HG03558 (cell line): ENCODE results near the gene ABHD2.
"Not testable (repeated sequence)": the region's sequence is repeated elsewhere in the genome, so short reads cannot be mapped to it uniquely, and the experiment has no call there.

ENCODE experiments used
- ATAC-seq: cut with Tn5 transposase; IDR thresholded peaks from one replicate; pipeline ENCODE4 v1.9.1; 2021; ENCODE audit warnings: moderate number of reproducible peaks; ENCODE audit not compliant: unreplicated experiment; ENCODE audit errors: extremely low read depth

Gene ABHD2

DNA sequence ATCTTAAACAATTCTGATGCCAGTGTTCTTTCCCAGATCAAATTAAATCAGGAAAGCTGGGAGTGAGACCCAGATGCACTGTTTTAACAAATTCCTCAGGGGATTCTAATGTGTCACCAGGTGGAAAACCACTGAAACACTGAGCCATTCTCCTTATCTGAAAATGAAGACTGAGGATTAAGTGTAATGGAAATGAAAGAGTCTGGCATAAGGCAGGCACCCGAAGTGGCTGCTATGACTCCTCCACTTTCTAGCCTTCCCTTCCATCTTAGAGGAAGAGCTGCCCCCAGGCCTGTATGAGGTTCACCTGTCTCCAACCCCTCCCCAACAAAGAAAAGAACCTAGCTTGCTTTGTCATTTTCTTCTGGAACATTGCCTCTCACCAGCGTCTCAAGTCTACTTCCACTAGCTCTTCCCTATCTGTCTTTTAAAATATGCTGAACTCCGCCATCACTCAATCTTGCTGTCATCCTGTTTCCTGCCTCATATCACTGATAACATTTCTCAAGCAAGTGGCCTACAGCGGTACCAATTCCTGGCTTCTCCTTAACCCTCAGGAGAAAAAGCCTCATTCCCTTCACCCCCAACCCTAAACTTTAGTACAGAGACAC is 13.7 kb upstream of the ABHD2 start:
- ATAC-seq = no peak

DNA sequence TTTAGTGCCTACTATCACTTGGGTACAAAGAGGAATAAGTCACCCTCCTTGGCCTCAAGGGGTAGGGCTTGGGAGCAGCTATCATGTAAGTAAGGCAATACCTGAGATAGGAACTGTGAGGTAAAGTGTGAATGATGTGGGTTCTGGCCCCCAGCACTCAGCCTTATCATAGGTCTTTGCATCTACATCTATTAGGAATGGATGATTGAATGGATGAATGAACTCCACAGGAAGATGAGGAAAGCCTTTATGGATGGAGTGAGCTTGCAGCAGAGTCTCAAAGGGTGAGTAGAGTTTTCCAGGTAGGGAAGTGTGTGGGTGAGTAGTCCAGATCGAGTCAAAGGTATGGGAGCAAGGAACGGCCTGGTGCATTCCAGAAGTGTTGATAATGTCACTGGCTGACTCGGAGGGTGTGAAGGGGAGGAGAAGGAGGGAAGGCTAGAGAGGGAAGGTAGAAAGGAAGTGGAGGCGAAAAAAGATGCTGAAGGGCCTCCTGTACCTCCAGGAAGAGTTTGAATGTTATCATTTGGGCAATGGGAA is 13.1 kb upstream of the ABHD2 start:
- no peak for ATAC-seq

DNA sequence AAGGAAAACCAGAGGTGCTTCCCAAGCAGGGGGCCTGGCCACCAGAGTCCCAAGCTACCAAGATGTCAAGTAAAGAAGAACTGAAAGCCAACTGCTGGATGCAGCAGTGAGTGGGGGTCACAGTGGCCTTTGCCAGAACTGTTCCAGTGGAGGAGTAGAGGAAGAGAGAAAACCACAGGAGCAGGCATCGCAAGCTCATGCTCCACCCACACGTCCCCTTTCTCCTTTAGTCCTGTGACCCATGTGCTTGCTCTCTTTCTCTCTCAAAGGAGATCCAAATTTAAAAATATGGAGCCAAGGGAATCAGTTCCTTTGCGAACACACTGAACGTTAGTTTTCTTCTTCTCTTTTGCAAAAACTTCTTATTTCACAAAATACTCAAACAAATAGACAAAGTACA is 12.4 kb upstream of the ABHD2 start:
- ATAC-seq = no peak

DNA sequence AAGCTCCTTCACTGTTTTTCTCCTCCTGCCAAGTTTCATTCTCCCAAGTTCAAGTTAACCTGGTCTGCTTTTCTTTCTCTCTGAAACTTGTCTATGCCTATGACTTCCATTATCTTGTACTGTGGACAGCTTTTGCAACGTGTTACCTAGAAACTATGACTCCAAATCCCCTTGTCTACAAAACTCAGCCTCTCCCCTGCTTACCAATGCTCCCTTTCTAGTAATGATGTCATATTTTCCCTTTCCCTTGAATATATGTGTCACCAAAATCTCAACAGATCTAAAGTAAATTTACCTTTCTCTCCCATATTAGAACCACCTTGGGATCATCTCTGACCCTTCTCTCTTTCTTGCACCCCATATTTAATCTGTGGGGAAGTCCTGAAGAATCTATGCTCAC is 10.5 kb upstream of the ABHD2 start:
- ATAC-seq = no peak

- ATAC-seq = no peak
These were observed 9.1 kb upstream of the ABHD2 start for GRCh38 chr15:89078851-89079810.

DNA sequence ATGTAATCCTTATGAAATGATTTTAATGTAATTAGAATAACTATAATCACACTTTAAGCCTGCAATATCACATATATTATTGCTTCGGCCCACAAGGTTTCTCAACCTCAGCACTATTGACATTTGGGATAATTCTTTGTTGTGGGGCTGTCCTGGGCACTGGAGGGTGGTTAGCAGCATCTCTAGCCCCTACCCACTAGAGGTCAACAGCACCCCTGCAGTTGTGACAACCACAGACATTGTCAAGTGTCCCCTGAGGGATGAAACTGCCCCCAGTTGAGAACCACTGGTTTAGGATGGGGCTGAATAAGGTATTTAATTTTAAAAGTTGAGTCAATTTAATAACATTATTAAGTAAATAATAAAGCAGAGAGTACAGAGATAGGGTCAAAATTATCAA is 6.4 kb upstream of the ABHD2 start:
- no peak for ATAC-seq

DNA sequence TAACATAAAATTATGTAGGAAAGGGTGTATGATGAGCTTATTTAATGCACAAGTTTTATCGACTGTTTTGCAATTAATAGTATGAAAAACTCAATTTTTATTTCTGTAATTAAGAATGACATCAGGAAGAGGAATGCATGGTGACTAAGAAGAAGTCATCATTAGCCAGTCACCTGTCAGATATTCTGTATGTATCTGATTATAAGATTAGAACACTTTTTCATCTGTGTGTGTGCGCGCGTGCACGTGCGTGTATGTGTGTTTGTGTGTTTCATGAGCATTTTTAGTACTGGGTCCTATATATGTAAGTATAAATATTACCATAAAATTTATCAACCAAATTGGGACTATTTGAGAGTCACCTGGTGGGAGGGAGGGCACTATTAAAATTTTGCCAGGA is 5.0 kb upstream of the ABHD2 start:
- ATAC-seq = no peak

DNA sequence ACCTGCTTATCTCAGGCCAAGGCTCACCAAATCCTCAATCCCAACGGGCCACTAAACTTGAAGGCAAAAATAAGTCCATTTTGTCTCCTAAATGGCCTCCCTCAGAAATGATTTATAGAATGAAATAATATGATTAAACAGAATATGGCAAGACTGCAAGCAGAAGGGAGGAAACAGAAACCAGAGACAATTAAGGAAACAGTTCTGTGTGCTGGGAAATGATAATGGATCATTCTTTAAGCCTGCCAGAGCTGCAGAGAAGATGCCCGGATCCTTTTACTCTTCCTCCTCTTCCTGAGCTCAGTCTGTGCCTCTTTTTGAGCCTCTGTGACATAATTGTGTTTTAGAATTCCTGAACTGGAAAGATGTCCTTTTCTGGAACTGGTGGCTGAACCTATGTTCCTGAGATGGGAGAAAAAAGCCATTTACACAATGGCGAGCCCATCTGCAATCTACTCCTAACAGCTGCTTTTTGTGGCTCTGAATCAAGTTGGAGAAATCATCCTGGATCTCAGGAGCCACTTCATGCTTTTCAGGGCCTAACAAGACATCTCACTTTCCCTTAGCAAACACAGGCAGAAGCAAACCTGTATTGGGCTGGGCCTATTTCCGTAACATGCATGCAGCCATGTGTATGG is 2.8 kb upstream of the ABHD2 start:
- no peak for ATAC-seq

DNA sequence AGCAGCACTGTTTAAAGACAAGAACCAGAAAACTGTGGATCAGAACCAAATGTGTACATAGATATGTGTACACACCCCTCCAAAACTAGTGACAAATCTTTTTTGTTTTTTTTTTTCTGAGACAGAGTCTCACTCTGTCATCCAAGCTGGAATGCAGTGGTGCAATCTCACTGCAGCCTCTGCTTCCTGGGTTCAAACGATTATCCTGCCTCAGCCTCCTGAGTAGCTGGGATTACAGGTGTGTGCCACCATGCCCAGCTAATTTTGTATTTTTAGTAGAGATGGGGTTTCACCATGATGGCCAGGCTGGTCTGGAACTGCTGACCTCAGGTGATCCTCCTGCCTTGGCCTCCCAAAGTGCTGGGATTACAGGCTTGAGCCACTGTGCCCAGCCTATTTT is 2.3 kb upstream of the ABHD2 start:
- ATAC-seq = not testable (repeated sequence)

- not testable (repeated sequence) for ATAC-seq
These were observed 1.9 kb upstream of the ABHD2 start for GRCh38 chr15:89086390-89086789.

DNA sequence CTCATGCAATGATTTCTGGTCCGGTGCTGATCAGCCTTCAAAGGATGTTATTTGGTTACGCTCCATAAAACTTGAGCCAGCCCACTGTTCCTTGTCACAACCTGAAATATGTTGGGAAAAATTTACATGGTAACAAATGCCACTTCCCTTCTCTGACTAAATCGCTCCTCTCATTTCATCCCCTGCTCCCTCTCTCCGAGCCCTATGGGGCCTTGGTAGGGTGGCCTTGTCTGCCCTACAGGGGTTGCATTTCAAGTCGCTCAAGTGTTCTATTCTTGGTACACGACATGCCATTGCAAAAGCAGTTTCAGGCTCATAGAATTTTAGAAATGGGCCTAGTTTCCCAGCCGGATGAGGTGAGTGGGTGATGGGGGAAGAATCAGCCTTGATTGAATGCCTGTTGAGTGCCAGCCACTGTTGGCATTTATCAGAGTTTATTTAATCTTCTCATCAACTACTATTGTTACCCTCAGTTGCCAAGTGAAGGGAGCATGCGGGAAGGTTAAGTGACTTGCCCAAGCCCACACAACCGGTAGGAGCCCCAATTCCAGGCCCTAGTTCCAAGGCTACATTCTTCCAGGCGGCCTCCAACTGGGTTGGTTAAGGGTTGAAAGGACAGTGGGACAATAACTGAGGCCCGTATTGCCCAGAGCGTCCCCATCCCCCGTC is 961 bp upstream of the ABHD2 start:
- ATAC-seq = no peak

DNA sequence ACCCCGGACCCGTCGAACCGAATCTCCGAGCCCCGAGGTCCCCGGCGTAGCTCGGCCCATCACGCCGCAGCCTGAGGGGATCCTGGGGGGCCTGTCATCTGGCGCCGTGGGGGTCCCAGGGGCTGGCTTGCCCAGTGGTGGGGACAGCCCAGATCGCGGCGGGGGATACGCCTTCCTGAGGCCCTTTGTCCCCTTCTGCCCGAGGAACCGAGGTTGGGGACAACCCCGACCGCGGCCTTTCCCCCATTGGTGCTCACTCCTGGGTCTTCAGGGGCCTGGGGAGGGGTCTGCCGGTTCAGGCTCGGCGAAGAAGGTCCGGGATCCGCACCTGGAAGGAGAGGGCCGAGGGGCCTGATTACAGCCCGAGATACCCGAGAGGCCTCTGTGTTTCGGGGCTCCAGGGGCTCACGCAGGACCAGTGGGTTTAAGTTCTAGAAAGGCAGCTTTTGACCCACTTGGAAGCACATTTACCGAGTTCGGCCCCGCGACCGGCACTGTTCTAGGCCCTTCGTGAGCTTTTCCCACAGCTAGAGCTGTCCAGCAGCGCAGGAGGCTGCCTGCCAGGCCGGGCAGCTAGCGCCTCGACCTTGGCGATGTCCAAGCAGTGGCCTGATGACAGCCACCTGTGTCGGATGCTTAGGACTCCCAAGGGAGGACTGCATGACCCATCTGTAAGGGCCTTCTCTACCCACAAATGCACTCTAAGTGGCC is 504 bp downstream of the ABHD2 start:
- no peak for ATAC-seq

DNA sequence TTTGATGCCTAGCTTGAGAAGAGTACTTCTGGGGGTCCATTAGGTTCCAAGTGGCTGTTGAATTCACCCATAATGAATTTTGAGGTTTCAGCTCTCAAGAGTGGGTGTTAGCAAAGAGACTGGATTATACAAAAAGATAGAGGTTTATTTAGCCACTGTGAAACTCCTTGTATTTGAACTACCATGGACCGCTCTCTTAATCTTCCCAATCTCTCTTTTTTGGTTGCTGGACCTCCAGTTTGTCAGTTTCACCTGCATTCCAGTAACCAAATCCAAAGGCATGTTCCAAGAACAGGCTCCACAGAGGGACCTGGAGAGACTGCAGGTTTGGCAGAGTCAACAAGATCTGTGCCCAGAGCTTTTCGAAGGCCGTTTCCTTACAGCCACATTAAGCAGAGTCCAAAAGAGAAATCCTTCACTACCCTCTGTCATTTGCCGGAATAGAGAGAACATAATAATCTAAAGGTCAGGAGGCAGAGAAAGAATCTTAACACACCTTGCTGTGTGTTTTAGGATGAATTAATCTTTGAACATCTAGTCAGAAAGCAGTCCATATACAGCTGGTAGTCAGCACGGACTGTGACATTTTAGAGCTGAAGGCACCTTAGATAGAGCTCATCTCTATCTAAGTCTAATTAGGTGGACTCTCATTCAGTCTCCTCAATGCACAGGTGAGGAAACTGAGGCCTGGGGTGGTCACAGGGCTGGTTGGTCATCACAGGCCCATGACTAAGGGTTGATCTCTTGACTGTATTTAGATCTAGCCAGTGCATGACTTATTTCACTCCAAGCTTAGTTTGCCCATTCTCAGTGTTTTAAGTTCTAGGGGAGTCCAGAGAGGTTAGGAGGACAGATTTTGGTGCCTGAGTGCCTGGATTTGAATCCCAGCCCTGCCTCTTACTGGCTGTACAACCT is 1.3 kb downstream of the ABHD2 start:
- no peak for ATAC-seq

- no peak for ATAC-seq
These were observed 2.8 kb downstream of the ABHD2 start for GRCh38 chr15:89090791-89091626.

GRCh38 chr15:89091627-89092220 is 3.5 kb downstream of the ABHD2 start:
- no peak for ATAC-seq

GRCh38 chr15:89093509-89093908 is 5.3 kb downstream of the ABHD2 start:
- ATAC-seq = no peak

DNA sequence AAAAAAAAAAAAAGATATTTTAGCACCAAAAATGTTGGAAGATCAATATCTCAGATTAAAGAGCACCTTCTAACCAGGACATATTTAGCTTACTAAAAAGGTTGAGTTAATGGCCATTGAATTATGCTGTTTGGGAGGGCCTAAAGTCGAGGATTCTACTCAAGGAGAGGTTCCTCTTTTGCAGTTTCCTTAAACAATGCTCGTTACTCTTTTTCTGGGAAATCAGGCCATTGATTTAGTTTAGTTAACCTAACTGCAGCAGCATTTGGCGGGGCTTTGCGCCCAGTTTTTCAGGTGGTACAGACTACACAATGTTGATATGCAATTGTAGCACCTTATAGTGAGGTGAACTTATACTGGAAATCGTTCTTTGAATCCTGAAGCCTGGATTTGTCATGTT is 6.8 kb downstream of the ABHD2 start:
- ATAC-seq = no peak

DNA sequence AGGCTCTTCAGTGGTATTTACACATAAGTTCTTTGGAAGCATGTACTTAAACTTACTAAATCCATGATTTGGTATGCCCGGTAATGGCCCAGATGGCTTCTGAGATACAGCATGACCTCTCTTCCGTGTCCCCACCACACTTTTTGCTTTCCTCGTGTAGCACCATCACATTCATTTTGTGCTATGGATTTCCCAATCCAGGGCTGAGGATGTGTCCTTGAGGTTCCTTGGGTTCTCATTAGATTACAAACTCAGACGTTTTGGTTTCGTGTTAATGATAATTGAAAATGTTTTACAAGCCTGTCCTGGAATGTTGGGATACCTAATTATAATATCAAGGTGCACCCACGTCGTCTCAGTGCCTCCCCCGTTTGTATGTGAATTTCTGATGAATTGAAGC is 7.3 kb downstream of the ABHD2 start:
- ATAC-seq = no peak
